Measurements from ENCODE around the gene CENPV.
A peak's percentile ranks its signal among the peaks of the same experiment; 100 is the strongest.
"Not testable (repeated sequence)": the region's sequence is repeated elsewhere in the genome, so short reads cannot be mapped to it uniquely, and the experiment has no call there.

CENPV gene

GRCh38 chr17:16353317-16354174 is at the start of gene CENPV:
TSS of gene CENPV (minus strand) at chr17:16353469. CDS start at chr17:16353436, 33 bp downstream.
- DNase-seq, result peak; percentile 73

- no peak for DNase-seq
Observed at GRCh38 chr17:16398270-16399267, 45.3 kb upstream of the CENPV start.

- DNase-seq, result not testable (repeated sequence)
Observed at GRCh38 chr17:16396693-16397092, 43.4 kb upstream of the CENPV start.

- DNase-seq, result not testable (repeated sequence)
Observed at GRCh38 chr17:16395887-16396286, 42.6 kb upstream of the CENPV start.

GRCh38 chr17:16392491-16392890 is 39.2 kb upstream of the CENPV start:
- not testable (repeated sequence) for DNase-seq

- no peak for DNase-seq
Observed at GRCh38 chr17:16391451-16391850, 38.2 kb upstream of the CENPV start.

- not testable (repeated sequence) for DNase-seq
Observed at GRCh38 chr17:16386126-16386507, 32.8 kb upstream of the CENPV start.

- no peak for DNase-seq
Observed at GRCh38 chr17:16384557-16384956, 31.3 kb upstream of the CENPV start.

- DNase-seq, result peak; percentile 9
Observed at GRCh38 chr17:16383772-16384287, 30.6 kb upstream of the CENPV start.

- DNase-seq, result peak; percentile 2
Observed at GRCh38 chr17:16383216-16383615, 29.9 kb upstream of the CENPV start.

- no peak for DNase-seq
Observed at GRCh38 chr17:16381496-16381820, 28.2 kb upstream of the CENPV start.

GRCh38 chr17:16380640-16381495 is 27.6 kb upstream of the CENPV start, which contains the start of gene UBB:
TSS of gene UBB (plus strand) at chr17:16381091. CDS start at chr17:16381908, 817 bp downstream.
- peak; percentile 98 for DNase-seq

- DNase-seq, result no peak
Observed at GRCh38 chr17:16379654-16380053, 26.4 kb upstream of the CENPV start.

- no peak for DNase-seq
Observed at GRCh38 chr17:16378636-16379282, 25.5 kb upstream of the CENPV start.

GRCh38 chr17:16377941-16378341 is 24.7 kb upstream of the CENPV start:
- DNase-seq, result no peak

- DNase-seq, result no peak
Observed at GRCh38 chr17:16374146-16374938, 21.1 kb upstream of the CENPV start.

GRCh38 chr17:16371742-16372141 is 18.5 kb upstream of the CENPV start:
- no peak for DNase-seq

GRCh38 chr17:16364625-16365024 is 11.4 kb upstream of the CENPV start:
- DNase-seq, result no peak

- peak; percentile 81 for DNase-seq
Observed at GRCh38 chr17:16363749-16364536, 10.7 kb upstream of the CENPV start.

- DNase-seq, result no peak
Observed at GRCh38 chr17:16361874-16362273, 8.6 kb upstream of the CENPV start.

Data from CD4-positive, alpha-beta T cell treated with Interleukin-21 for 1 hour (primary cell).